Fibroblast of lung (primary cell): ENCODE data around the gene MTX2.

Experiments used
- EZH2 ChIP-seq: IDR thresholded peaks from 2 replicates; pipeline ENCODE4 v1.5.1; 2012; ENCODE audit warnings: low read length, control low read depth, mild to moderate bottlenecking; ENCODE audit errors: missing control alignments
- TF ChIP-seq, protein P1 (sequence below), 2 donors: IDR thresholded peaks in 1 of 2; conservative IDR thresholded peaks in 1 of 2; 1 replicate in 1 of 2; 2 replicates in 1 of 2; pipeline ENCODE4 v1.5.1; 2011 to 2012; ENCODE audit warnings: low read length in 2 of 2, control low read depth in 1 of 2, inconsistent platforms in 1 of 2, low read depth in 1 of 2, mild to moderate bottlenecking in 1 of 2

DNA sequence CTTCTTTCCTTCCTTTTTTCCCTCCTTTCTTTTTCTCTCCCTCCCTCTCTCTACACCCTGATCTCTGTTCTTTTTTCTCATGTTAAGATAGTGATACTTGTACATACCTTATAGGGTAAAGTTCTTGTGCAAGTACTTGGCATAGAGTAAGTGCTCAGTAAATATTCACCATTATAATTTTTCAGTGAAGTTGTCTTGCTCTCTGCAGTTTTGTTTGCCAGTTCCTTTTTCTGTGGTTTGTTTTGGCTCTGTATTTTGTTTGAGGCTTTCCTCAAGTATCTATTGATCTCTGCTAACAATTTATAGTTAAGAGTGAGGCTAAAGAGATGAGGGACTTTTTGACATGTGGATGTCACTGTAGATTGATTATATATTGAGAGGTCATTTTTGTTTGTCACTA lies 48.0 kb downstream of the MTX2 start:
- TF ChIP-seq EZH2: no peak
- TF ChIP-seq, protein P1, sequence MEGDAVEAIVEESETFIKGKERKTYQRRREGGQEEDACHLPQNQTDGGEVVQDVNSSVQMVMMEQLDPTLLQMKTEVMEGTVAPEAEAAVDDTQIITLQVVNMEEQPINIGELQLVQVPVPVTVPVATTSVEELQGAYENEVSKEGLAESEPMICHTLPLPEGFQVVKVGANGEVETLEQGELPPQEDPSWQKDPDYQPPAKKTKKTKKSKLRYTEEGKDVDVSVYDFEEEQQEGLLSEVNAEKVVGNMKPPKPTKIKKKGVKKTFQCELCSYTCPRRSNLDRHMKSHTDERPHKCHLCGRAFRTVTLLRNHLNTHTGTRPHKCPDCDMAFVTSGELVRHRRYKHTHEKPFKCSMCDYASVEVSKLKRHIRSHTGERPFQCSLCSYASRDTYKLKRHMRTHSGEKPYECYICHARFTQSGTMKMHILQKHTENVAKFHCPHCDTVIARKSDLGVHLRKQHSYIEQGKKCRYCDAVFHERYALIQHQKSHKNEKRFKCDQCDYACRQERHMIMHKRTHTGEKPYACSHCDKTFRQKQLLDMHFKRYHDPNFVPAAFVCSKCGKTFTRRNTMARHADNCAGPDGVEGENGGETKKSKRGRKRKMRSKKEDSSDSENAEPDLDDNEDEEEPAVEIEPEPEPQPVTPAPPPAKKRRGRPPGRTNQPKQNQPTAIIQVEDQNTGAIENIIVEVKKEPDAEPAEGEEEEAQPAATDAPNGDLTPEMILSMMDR (conservative IDR thresholded peaks at IDR 0.05 in 1 of 2, IDR thresholded peaks at IDR 0.05 in 1 of 2; ENCODE audit: low read depth in 1 of 2, low read length in 2 of 2): no peak
